Activated CD8-positive, alpha-beta memory T cell treated with anti-CD3 and anti-CD28 coated beads for 4 hours (primary cell): ENCODE results near the gene LIMA1.

Experiments
- DNase-seq, 2 donors: peaks; one replicate each; pipeline ENCODE4 v3.0.0-alpha.2; 2020; ENCODE audit warnings: low read depth in 2 of 2

LIMA1 gene

GRCh38 chr12:50145439-50145838 lies 137.9 kb downstream of the LIMA1 start:
- DNase-seq, result no peak

- DNase-seq, result no peak
Measured at GRCh38 chr12:50142993-50143392, 140.3 kb downstream of the LIMA1 start.

GRCh38 chr12:50132505-50133135 lies 150.7 kb downstream of the LIMA1 start:
- DNase-seq, result no peak

GRCh38 chr12:50129290-50129689 lies 154.0 kb downstream of the LIMA1 start:
- DNase-seq, result no peak

GRCh38 chr12:50127546-50127945 lies 155.8 kb downstream of the LIMA1 start:
- no peak for DNase-seq
